ENCODE data around the gene NPY5R.

DNA sequence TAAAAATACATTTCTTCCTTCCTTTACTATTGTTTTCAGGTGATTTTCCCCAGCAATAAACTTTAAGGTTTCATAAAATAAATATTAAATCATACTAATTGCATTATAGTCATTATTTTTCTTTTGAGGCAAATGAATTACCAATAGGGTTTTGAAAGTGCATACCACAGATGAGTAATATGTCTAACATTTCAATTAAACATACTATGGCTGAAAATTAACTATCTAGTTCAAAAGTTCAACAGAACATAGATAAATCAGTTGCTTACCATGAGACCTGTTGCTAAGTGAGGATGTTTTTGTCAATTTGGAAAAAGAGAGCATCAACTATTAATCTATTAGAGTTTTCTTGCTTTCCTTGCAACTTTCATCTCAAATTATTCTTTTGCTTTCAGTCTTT lies 35.0 kb downstream of the NPY5R start:
- TF ChIP-seq, protein P1, sequence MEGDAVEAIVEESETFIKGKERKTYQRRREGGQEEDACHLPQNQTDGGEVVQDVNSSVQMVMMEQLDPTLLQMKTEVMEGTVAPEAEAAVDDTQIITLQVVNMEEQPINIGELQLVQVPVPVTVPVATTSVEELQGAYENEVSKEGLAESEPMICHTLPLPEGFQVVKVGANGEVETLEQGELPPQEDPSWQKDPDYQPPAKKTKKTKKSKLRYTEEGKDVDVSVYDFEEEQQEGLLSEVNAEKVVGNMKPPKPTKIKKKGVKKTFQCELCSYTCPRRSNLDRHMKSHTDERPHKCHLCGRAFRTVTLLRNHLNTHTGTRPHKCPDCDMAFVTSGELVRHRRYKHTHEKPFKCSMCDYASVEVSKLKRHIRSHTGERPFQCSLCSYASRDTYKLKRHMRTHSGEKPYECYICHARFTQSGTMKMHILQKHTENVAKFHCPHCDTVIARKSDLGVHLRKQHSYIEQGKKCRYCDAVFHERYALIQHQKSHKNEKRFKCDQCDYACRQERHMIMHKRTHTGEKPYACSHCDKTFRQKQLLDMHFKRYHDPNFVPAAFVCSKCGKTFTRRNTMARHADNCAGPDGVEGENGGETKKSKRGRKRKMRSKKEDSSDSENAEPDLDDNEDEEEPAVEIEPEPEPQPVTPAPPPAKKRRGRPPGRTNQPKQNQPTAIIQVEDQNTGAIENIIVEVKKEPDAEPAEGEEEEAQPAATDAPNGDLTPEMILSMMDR (IDR thresholded peaks at IDR 0.05), result no peak
- TF ChIP-seq POLR2AphosphoS5 (IDR thresholded peaks at IDR 0.05), result no peak

Data from gastroesophageal sphincter (tissue), 3 donors.